HG02943 (cell line): ENCODE measurements around the gene FAM83E.
"Not testable (repeated sequence)": the region's sequence is repeated elsewhere in the genome, so short reads cannot be mapped to it uniquely, and the experiment has no call there.

ENCODE experiments used
- ATAC-seq: cut with Tn5 transposase; IDR thresholded peaks from one replicate; pipeline ENCODE4 v1.9.1; 2021; ENCODE audit warnings: mild to moderate bottlenecking, low read depth, moderate library complexity; ENCODE audit not compliant: unreplicated experiment

FAM83E gene

GRCh38 chr19:48588670-48589401, 26.0 kb downstream of the FAM83E start:
- ATAC-seq = no peak

DNA sequence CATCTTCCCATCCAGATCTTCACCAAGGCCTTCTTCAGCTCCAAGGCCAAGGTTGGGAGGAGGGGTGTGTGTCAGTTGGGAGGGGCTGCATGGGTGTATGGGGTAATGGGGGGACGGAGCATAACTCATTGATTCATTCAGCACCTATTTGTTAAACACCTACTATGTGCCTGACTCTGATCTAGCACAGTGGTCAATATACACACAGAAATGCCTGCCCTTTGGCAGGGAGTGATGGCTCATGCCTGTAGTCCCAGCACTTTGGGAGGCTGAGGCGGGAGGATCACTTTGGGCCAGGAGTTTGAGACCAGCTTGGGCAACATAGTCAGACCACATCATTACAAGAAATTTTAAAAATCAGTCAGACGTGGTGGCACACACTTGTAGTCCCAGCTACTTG, 27.5 kb downstream of the FAM83E start:
- no peak for ATAC-seq

DNA sequence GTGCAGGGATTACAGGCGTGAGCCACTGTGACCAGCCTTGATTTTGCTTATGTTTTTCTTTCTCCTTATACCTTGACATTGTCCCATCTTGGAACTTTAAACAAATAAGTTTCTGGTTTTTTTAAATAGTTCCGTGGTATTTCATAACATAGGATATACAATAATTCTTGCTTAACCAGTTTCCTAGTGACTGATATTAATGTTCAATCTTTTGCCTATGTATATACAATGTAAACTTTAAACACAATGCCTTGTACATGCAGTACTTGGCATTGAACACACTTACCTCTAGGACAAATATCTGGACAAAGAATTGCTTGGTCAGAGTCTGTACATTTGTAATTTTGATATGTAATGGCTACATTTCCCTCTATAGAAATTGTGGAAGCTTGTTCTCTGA, 32.7 kb downstream of the FAM83E start:
- ATAC-seq = no peak

GRCh38 chr19:48578891-48579290, 36.0 kb downstream of the FAM83E start:
- ATAC-seq = no peak

GRCh38 chr19:48577908-48578307, 37.0 kb downstream of the FAM83E start:
- ATAC-seq = not testable (repeated sequence)

DNA sequence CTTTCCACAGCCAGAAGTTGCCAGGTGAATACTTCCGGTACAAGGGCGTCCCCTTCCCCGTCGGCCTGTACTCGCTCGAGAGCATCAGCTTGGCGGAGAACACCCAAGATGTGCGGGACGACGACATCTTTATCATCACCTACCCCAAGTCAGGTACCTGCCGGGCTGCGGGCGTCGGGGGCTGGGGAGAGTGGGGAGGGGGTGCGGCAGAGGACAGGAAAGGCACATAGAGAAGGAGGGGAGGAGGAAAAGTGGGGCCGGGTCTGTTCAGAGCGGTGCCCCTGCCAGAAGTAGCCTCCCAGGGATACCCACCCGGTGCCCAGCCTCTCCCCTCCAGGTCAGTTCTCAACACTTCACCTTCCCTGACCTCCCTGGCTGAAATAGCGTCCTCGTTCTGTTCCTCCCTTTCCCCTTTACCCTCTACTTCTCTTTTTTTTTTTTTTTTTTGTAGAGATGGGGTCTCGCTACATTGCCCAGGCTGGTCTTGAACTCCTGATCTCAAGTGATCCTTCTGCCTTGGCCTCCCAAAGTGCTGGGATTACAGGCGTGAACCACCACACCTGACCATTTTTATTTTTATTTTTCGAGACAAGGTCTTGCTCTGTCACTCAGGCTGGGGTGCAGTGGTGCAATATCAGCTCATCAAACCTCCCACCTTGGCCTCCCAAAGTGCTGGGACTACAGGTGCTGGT, 38.8 kb downstream of the FAM83E start:
- no peak for ATAC-seq

GRCh38 chr19:48573163-48573505, 41.7 kb downstream of the FAM83E start:
- ATAC-seq = no peak

- no peak for ATAC-seq
Observed at GRCh38 chr19:48571378-48572162, 43.3 kb downstream of the FAM83E start.

- no peak for ATAC-seq
Observed at GRCh38 chr19:48569814-48570213, 45.1 kb downstream of the FAM83E start.

- no peak for ATAC-seq
Observed at GRCh38 chr19:48568345-48568886, 46.5 kb downstream of the FAM83E start.

DNA sequence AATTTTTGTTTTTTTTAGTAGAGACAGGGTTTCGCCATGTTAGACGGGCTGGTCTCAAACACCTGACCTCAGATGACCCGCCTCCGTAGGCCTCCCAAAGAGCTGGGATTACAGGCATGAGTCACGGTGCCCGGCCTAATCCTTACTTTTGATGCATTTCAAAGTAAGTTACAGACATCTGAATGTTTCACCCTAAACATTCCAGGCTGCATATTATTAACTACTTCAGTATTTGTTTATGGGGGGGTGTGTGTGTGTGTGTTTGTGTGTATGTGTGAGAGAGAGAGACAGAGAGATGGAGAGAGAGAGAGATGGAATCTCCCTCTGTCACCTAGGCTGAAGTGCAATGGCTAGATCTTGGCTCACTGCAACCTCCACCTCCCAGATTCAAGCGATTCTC, 49.8 kb downstream of the FAM83E start:
- no peak for ATAC-seq
